Astrocyte of the spinal cord (primary cell): ENCODE data around the gene CNPPD1.

ENCODE experiments used
- DNase-seq: peaks from one replicate; pipeline ENCODE4 v3.0.0; 2011; ENCODE audit warnings: low read depth, low spot score
- H3K4me3 ChIP-seq: 2 replicates; pipeline ENCODE4 v1.5.1; 2011; ENCODE audit warnings: low read depth, mild to moderate bottlenecking, low read length, moderate library complexity
- in situ Hi-C: cut with HindIII; loops from 2 replicates; pipeline ENCODE4 v1.10.0; 2017; ENCODE audit warnings: low sequenced_read_pairs
- TF ChIP-seq, protein P1 (sequence below): IDR thresholded peaks from 2 replicates; pipeline ENCODE4 v1.5.1; 2012; ENCODE audit warnings: low read depth, mild to moderate bottlenecking, low read length, inconsistent platforms

The CNPPD1 gene

DNA sequence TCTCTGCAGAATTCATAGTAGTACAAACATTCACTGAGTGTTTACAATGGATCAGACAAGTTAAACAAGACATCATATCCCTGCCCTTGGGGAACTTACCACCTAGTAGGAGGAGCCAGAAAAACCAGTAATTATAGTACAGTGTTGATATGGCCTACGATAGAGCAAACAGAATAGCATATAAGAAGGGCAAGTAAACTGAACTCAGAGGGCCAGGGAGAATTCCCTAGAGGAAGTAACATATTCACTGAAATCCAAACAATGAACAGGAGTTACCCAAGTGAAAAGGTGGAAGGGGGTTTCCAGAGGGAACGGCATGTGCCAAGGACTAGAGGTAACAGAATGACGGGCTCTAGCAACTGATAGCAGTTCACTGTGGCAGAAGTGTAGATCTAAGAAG is 50.2 kb downstream of the CNPPD1 start:
- in situ Hi-C loops = no loop called here
- no peak overlapping the region for H3K4me3 ChIP-seq
- TF ChIP-seq, protein P1, sequence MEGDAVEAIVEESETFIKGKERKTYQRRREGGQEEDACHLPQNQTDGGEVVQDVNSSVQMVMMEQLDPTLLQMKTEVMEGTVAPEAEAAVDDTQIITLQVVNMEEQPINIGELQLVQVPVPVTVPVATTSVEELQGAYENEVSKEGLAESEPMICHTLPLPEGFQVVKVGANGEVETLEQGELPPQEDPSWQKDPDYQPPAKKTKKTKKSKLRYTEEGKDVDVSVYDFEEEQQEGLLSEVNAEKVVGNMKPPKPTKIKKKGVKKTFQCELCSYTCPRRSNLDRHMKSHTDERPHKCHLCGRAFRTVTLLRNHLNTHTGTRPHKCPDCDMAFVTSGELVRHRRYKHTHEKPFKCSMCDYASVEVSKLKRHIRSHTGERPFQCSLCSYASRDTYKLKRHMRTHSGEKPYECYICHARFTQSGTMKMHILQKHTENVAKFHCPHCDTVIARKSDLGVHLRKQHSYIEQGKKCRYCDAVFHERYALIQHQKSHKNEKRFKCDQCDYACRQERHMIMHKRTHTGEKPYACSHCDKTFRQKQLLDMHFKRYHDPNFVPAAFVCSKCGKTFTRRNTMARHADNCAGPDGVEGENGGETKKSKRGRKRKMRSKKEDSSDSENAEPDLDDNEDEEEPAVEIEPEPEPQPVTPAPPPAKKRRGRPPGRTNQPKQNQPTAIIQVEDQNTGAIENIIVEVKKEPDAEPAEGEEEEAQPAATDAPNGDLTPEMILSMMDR = no peak
- no peak for DNase-seq

DNA sequence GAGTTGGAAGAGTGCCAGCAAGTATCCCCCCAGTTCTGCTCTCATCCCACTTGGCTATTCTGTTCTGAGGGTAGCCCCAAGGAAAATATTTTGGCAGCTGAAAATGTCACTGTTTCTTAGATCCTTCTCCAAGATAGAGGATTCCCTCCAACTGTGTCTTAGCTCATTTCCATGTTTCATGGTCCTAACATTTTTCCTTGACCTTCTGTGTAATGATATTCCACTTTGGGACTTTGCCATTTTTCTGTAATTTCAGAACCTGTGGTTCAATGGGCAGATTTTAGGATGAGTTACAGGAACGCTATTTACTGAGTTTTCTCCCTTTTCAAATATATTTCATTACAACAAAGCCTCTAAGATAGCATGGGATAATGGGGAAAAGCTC is 50.8 kb downstream of the CNPPD1 start:
- TF ChIP-seq, protein P1 = no peak
- in situ Hi-C loops = no loop called here
- no peak overlapping the region for H3K4me3 ChIP-seq
- DNase-seq = peak; percentile 45

DNA sequence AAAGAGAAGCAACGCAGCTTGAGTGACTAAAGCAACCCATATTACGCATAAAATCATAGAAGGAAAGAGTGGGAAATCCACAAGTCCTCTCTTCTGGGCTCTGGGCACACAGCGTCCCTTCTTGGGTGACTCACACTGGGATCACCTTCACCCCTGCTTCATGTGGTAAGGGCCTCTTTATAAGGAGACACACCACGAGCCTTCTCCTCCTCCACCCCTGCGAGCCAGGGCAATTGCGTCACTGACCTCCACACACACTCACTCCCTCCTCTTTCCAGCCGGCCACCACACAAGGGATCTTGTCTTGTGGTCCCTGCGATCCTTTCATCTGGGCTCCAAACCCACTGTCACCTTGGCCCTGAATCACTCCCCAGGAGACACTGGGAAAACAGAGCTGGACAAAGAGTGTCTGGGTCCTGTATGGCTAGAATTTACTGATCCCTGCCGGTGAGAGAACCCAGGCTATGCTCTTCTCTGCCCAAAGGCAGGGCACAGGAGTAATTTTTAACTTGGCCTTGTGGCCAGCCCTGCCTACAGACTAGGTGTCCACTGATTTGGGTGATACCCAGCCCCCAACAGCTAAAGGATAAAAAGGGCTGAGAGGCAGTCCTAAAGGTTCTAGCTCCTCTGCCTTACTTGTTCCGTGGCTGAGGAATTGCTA is 51.4 kb downstream of the CNPPD1 start:
- TF ChIP-seq, protein P1 = no peak
- H3K4me3 ChIP-seq = no peak overlapping the region
- in situ Hi-C loops = no loop called here
- peak; percentile 97 for DNase-seq

DNA sequence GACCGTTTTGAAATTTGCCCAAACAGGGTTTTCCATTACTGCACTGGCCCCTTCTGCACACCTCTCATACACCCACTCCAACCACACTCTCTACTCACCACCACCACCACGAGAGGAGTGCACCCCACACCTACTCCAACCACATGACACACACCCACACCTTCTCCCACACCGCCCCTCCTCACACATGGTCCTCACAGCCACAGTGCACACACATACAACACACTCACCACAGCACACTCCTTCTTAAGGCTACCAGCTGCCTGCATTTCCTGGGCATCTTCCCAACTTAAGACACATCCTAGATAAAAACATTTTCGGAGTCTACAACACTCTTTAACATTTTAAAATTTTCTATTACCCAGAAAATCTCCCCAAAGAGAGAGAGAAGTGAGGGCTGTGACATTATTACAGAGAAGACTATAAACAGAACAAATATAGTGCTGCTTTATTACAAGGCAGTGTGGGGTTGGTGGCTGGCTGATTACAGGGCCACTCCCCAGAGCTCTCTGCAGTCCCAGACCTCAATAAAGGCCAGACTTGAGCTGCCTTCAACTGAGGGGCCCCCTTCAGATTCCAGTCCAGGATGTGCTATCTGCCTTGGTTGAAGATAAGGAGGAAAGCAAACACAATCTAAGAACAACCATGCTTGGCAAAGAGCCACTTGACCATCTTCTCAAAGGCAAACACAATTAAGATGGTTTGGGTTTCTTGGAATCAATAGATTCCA is 52.2 kb downstream of the CNPPD1 start:
- in situ Hi-C loops = no loop called here
- TF ChIP-seq, protein P1 = no peak
- H3K4me3 ChIP-seq = no peak overlapping the region
- peak; percentile 37 for DNase-seq

DNA sequence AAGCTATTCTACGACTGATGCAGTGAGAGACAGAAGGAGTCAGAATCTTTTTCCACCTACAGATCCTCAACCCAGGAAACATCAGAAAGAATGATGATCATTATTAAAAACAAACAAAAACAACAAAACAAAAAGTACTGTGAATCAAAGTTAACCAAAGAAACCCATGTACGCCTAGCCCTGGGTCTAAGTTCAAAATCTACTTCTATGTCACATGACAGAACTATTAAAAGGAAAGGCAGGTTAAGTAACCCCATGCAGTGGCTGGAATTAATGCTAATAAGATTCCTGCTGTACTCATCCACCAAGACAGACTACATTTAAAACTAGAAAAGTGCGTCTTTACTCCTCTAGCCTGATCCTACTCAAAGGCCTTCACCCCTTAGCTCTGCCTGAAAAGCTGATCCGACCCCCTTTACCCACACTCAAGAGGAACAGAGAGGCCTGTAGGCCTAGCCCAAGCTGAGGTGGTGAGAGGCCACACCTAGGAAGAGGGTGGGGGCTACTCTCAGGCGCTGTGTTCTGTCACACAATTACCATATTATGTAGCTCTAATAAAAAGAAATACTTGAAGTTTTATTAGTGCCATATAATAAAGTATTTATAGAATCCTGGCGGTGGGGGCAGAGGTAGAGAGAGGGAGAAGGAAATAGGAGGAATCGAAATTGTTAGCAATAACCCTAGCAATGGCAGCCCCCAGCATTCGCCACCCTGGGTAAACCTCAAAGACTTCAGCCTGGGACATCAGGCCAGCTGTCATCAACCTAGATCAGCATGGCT is 53.2 kb downstream of the CNPPD1 start:
- in situ Hi-C loops = no loop called here
- no peak for DNase-seq
- TF ChIP-seq, protein P1 = no peak
- H3K4me3 ChIP-seq = no peak overlapping the region

DNA sequence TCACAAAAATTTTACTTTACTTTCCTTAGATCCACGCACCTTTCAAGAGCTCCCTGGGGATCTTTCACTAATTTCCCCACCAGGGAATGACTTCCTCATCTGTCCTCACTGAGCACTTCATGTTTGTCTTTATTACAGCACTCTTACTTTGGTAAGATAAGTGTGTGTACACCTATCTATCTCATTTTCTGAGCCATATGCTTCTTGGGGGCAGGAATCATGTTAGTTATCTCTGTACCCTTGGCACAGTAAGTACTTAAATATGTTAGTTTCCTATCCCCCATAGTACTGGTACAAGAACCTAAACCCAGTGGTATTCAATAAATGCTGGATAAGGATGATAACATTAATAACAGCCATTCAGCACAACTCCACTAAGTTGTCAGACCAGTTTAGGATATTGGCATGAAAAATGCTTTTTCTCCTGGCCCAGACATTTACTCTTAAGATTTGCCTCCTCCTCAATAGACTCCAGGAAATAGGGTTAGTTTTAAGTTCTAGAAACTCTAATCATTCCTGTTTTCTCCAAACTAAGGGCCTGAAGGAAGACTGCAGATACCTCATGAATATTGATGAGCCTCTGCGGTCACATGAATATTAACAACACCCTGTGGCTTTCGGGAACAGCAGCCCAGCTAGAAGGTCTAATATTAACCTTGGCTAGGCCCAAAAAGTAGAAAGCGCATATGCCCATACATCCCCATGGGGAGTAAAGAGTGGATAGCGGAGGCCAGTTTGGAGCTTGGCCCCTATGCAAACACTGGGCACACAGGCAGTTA is 54.3 kb downstream of the CNPPD1 start:
- TF ChIP-seq, protein P1 = no peak
- DNase-seq = peak; percentile 9
- no peak overlapping the region for H3K4me3 ChIP-seq
- in situ Hi-C loops = no loop called here
